H1 (cell line): ENCODE measurements around the gene PIK3R1. TPM values are rescaled to one million over a fixed set of nuclear protein-coding genes. Genes with fewer than 3 reads are reported as not detected.

Experiments used
- CTCF ChIA-PET: fragments of 300-600 bp; sonication (Branson Sonifier 250); formaldehyde crosslinking; loops from one replicate; lab custom pipeline; 2021; ENCODE audit not compliant: partially characterized antibody; lab: Charles Lee
- POLR2A ChIA-PET: fragments of 300-600 bp; sonication (Branson Sonifier 250); formaldehyde crosslinking; loops from one replicate; lab custom pipeline; 2021; ENCODE audit warnings: inconsistent platforms; ENCODE audit not compliant: partially characterized antibody; lab: Charles Lee
- DNase-seq, 2 experiments: peaks; one replicate each; pipeline versions ENCODE4 v3.0.0 to v3.0.0-alpha.2; 2010 to 2022; ENCODE audit warnings: low spot score in 2 of 2, low read depth in 1 of 2, mixed read lengths in 1 of 2
- FAIRE-seq: peaks from 2 replicates; lab custom pipeline; 2011; peaks lifted over from hg19 to GRCh38; lab: Jason Lieb, UNC
- H2AFZ ChIP-seq: 2 replicates; pipeline ENCODE4 v1.8.1; 2012; ENCODE audit warnings: low read length, inconsistent platforms
- H2AK5ac ChIP-seq: 2 replicates; pipeline ENCODE4 v1.6.1; 2013; ENCODE audit warnings: low read depth, low read length
- H2BK120ac ChIP-seq: replicated peaks from 2 replicates; pipeline ENCODE3; 2013; ENCODE audit warnings: low read depth, low read length, inconsistent platforms
- H2BK12ac ChIP-seq: 2 replicates; pipeline ENCODE4 v1.6.1; 2013; ENCODE audit warnings: low read depth, low read length
- H2BK15ac ChIP-seq: 2 replicates; pipeline ENCODE4 v1.6.1; 2013; ENCODE audit warnings: low read length
- H2BK20ac ChIP-seq: 2 replicates; pipeline ENCODE4 v1.6.1; 2013; ENCODE audit warnings: low read length
- H2BK5ac ChIP-seq: 2 replicates; pipeline ENCODE4 v1.6.1; 2013; ENCODE audit warnings: low read depth, low read length
- H3K14ac ChIP-seq: 2 replicates; pipeline ENCODE4 v1.6.1; 2013; ENCODE audit warnings: inconsistent platforms; ENCODE audit not compliant: insufficient read length
- H3K18ac ChIP-seq: 2 replicates; pipeline ENCODE4 v1.6.1; 2013; ENCODE audit warnings: low read length; ENCODE audit errors: extremely low read depth
- H3K23ac ChIP-seq: 2 replicates; pipeline ENCODE4 v1.6.1; 2013; ENCODE audit warnings: inconsistent platforms; ENCODE audit not compliant: insufficient read length
- H3K23me2 ChIP-seq: 2 replicates; pipeline ENCODE4 v1.6.1; 2013; ENCODE audit warnings: low read depth, low read length
- H3K27ac ChIP-seq: 2 replicates; pipeline ENCODE4 v1.6.1; 2011; ENCODE audit warnings: low read depth, low read length, inconsistent platforms
- H3K27me3 ChIP-seq, 4 experiments: replicated peaks in 1 of 4; 1 replicate in 1 of 4; 2 replicates in 3 of 4; pipeline versions ENCODE4 v1.6.1 to v1.8.1; 2011 to 2013; ENCODE audit warnings: low read length in 3 of 4, mild to moderate bottlenecking in 3 of 4, inconsistent platforms in 2 of 4, mixed read lengths in 2 of 4, moderate library complexity in 1 of 4; ENCODE audit not compliant: control insufficient read depth in 3 of 4, insufficient read depth in 3 of 4; ENCODE audit errors: extremely low read depth in 1 of 4
- H3K36me3 ChIP-seq, 4 experiments: 2 replicates each; pipeline versions ENCODE4 v1.6.1 to v1.8.1; 2011 to 2013; ENCODE audit warnings: mild to moderate bottlenecking in 4 of 4, low read length in 3 of 4, moderate library complexity in 2 of 4, control low read depth in 1 of 4, inconsistent platforms in 1 of 4; ENCODE audit not compliant: insufficient read depth in 4 of 4, control insufficient read depth in 2 of 4
- H3K4ac ChIP-seq: replicated peaks from 2 replicates; pipeline ENCODE3; 2013; ENCODE audit warnings: low read length, low read depth, mixed read lengths, inconsistent platforms; ENCODE audit not compliant: insufficient read length
- H3K4me1 ChIP-seq, 4 experiments: replicated peaks in 1 of 4; 1 replicate in 1 of 4; 2 replicates in 3 of 4; pipeline versions ENCODE4 v1.6.1 to v1.8.1; 2011 to 2013; ENCODE audit warnings: low read length in 3 of 4, inconsistent platforms in 2 of 4, mixed read lengths in 1 of 4; ENCODE audit not compliant: insufficient read depth in 4 of 4, control insufficient read depth in 3 of 4
- H3K4me2 ChIP-seq, 2 experiments: 2 replicates each; pipeline versions ENCODE4 v1.6.1 to v1.8.1; 2011 to 2013; ENCODE audit warnings: low read depth in 2 of 2, low read length in 2 of 2, control low read depth in 1 of 2, inconsistent platforms in 1 of 2, mild to moderate bottlenecking in 1 of 2; ENCODE audit not compliant: insufficient read depth in 1 of 2
- H3K4me3 ChIP-seq, 4 experiments: fragments of 200-600, 300-600 bp in 1 of 4; sonication (generic), shearing (Covaris generic), sonication (Bioruptor Twin) in 1 of 4; 2 replicates each; pipeline versions ENCODE4 v1.5.1 to v1.8.1; 2011 to 2016; ENCODE audit warnings: low read length in 4 of 4, low read depth in 3 of 4, control low read depth in 2 of 4, inconsistent platforms in 2 of 4, mild to moderate bottlenecking in 2 of 4, mixed read lengths in 1 of 4, moderate library complexity in 1 of 4; ENCODE audit not compliant: insufficient read depth in 2 of 4; ENCODE audit errors: extremely low read depth in 1 of 4
- H3K56ac ChIP-seq: replicated peaks from 2 replicates; pipeline ENCODE3; 2013; ENCODE audit warnings: low read depth, mild to moderate bottlenecking, mixed read lengths, low read length, inconsistent platforms; ENCODE audit not compliant: insufficient read length
- H3K79me1 ChIP-seq: 2 replicates; pipeline ENCODE4 v1.6.1; 2013; ENCODE audit warnings: low read depth, low read length, control low read depth
- H3K79me2 ChIP-seq, 2 experiments: 2 replicates each; pipeline versions ENCODE4 v1.6.1 to v1.8.1; 2012 to 2013; ENCODE audit warnings: low read length in 2 of 2, mild to moderate bottlenecking in 2 of 2, inconsistent platforms in 1 of 2; ENCODE audit not compliant: insufficient read depth in 2 of 2, control insufficient read depth in 1 of 2
- H3K9ac ChIP-seq, 4 experiments: replicated peaks in 1 of 4; 1 replicate in 1 of 4; 2 replicates in 3 of 4; pipeline versions ENCODE4 v1.6.1 to v1.8.1; 2011 to 2013; ENCODE audit warnings: low read depth in 3 of 4, low read length in 3 of 4, control low read depth in 2 of 4, mild to moderate bottlenecking in 2 of 4, moderate library complexity in 2 of 4, inconsistent platforms in 1 of 4; ENCODE audit errors: extremely low read depth in 1 of 4
- H3K9me3 ChIP-seq, 2 experiments: 2 replicates each; pipeline versions ENCODE4 v1.6.1 to v1.8.1; 2012 to 2013; ENCODE audit warnings: mild to moderate bottlenecking in 2 of 2, moderate library complexity in 2 of 2, control low read depth in 1 of 2, inconsistent platforms in 1 of 2, low read depth in 1 of 2, low read length in 1 of 2, mixed read lengths in 1 of 2; ENCODE audit not compliant: insufficient read depth in 2 of 2
- H4K20me1 ChIP-seq, 2 experiments: replicated peaks in 1 of 2; 2 replicates each; pipeline versions ENCODE3 to v1.8.1; 2011 to 2013; ENCODE audit warnings: inconsistent platforms in 2 of 2, low read length in 2 of 2, mild to moderate bottlenecking in 1 of 2; ENCODE audit not compliant: insufficient read depth in 2 of 2, control insufficient read depth in 1 of 2
- H4K5ac ChIP-seq: 2 replicates; pipeline ENCODE4 v1.6.1; 2013; ENCODE audit warnings: low read length, low read depth, mixed read lengths, inconsistent platforms; ENCODE audit not compliant: insufficient read length
- H4K8ac ChIP-seq: 2 replicates; pipeline ENCODE4 v1.8.0; 2013; ENCODE audit warnings: mild to moderate bottlenecking, moderate library complexity, low read length, inconsistent platforms; ENCODE audit not compliant: insufficient read depth; ENCODE audit errors: extremely low read depth
- H4K91ac ChIP-seq: replicated peaks from 2 replicates; pipeline ENCODE3; 2013; ENCODE audit warnings: low read length, mixed read lengths, inconsistent platforms; ENCODE audit not compliant: insufficient read length
- ASH2L ChIP-seq: fragments of 200-600, 300-600 bp; sonication (generic); IDR thresholded peaks from one replicate; pipeline ENCODE4 v1.7.1; 2017; ENCODE audit warnings: low read length
- EGR1 ChIP-seq: IDR thresholded peaks from 2 replicates; pipeline ENCODE4 v1.6.1; 2011; ENCODE audit warnings: low read depth, low read length, borderline replicate concordance
- JUND ChIP-seq: IDR thresholded peaks from 2 replicates; pipeline ENCODE4 v1.6.1; 2011; ENCODE audit warnings: mild to moderate bottlenecking, improper control_type of control experiment, low read length
- SIN3A ChIP-seq, 2 experiments: IDR thresholded peaks in 1 of 2; conservative IDR thresholded peaks in 1 of 2; 2 replicates each; pipeline ENCODE4 v1.6.1; 2011 to 2012; ENCODE audit warnings: low read length in 2 of 2, improper control_type of control experiment in 1 of 2, low read depth in 1 of 2, mild to moderate bottlenecking in 1 of 2
- WGBS, 2 experiments: shearing (Covaris generic) in 1 of 2; methylation state at CpG; one replicate each; pipeline versions ENCODE4 v1.1.6 to v1.1.7; 2013 to 2015; ENCODE audit warnings: low lambda C conversion rate in 2 of 2, mixed read lengths in 2 of 2, inconsistent platforms in 1 of 2, low coverage in 1 of 2, missing lambda C conversion rate in 1 of 2; ENCODE audit not compliant: insufficient replicate concordance in 2 of 2, insufficient coverage in 1 of 2, insufficient read length in 1 of 2; ENCODE audit errors: extremely low coverage in 1 of 2, missing lambda C conversion rate in 1 of 2; 5-methylcytosine and 5-hydroxymethylcytosine counted together
- polyA plus RNA-seq, 7 experiments: library from polyadenylated mRNA; depleted of rRNA in 3 of 7; stranded (reverse) in 5 of 7; unstranded in 2 of 7; fragments of >200 nt in 5 of 7; fragments of 200-250 nt in 2 of 7; gene quantifications; 1 replicate in 5 of 7; 2 replicates in 1 of 7; 4 replicates in 1 of 7; pipeline versions ENCODE4 v1.2.1 to v1.2.3, GENCODE V29; 2011 to 2013; ENCODE audit warnings: missing spikeins in 2 of 7, mixed read lengths in 2 of 7
- total RNA-seq: library from RNA; stranded (reverse); fragmentation: NEBNext Ultra II Directional; extraction: Animal tissue kit (Norgen Biotek cat#: 25700); gene quantifications from 2 replicates; pipeline ENCODE4 v1.2.1, GENCODE V29; 2021

PIK3R1 gene
- total and polyA plus RNA-seq, 2 of the 8 experiments (the other 6 are each of a cell fraction or from before 2014, with no cell fraction given), result 2.3 to 13.7 TPM

DNA sequence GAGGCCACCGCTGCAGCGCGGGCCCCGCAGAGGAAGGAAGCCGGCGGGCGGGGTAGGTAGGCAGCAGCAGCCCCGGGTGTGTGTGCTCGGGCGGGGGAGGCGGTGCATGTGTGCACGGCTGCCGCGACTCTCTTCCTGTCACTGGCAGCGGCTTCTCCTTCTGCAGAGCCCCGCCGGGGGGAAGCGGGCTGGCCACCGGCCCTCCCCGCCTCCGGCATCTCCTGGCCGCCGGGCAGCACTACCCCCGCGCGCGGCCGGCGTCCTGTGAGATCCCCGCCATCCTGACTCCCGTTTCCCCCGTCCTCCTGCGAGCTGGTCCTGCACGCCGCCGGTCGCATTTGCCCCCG lies 315 bp downstream of the PIK3R1 start:
- POLR2A ChIA-PET, result interaction anchor here (0.7 to 2.2 kb wide), 8 partner anchors 15 to 45 kb away, joined by 3 to 7 read pairs (median 4); no protein-coding TSS in a partner anchor
- H3K79me1 ChIP-seq, result no peaks in the 10 kb centered on the region; the same call in 1 of the 2 replicates
- H3K56ac ChIP-seq, result no peak overlapping the region
- peaks cover 0 to 14% (median 7%) of the 10 kb centered on the region in 4 experiments; a peak in 4 of 7 replicates for H3K27me3 ChIP-seq
- H3K23ac ChIP-seq, result no peak overlapping the region
- no peak overlapping the region for H3K4ac ChIP-seq
- H3K27ac ChIP-seq, result no peak overlapping the region
- H3K4me2 ChIP-seq, result peak overlapping the region; percentile 94 to 99
- peaks cover 6% of the 10 kb centered on the region; the same call in 1 of the 2 replicates for H3K23me2 ChIP-seq
- peaks cover 1 to 4% of the 10 kb centered on the region in 2 experiments; a peak in 3 of 4 replicates for H3K9me3 ChIP-seq
- DNase-seq (no peak), FAIRE-seq (no peak)
- no peak overlapping the region for H2AFZ ChIP-seq
- H2BK5ac ChIP-seq, result no peak overlapping the region
- H4K91ac ChIP-seq, result no peak overlapping the region
- H4K5ac ChIP-seq, result no peak overlapping the region
- peak overlapping the region; percentile 1; the same call in 1 of the 2 replicates for H4K8ac ChIP-seq
- H3K18ac ChIP-seq, result peak overlapping the region; percentile 48
- H3K4me3 ChIP-seq, result peak overlapping the region; percentile 59 to 96 (median 76)
- H3K79me2 ChIP-seq, result peaks cover 0 to 26% of the 10 kb centered on the region in 2 experiments; a peak in 2 of 4 replicates
- WGBS, 2 experiments, result 3% methylated on average over 19 of the region's 38 CpGs; no CpG with 5 or more reads in 1 of the 2 experiments
- no peaks in the 10 kb centered on the region for H3K36me3 ChIP-seq
- H3K14ac ChIP-seq, result no peak overlapping the region
- H4K20me1 ChIP-seq, result peaks cover 0 to 4% of the 10 kb centered on the region in 2 experiments
- no peak overlapping the region for H2BK15ac ChIP-seq
- H2AK5ac ChIP-seq, result no peak overlapping the region
- CTCF ChIA-PET, result interaction anchor here (0.6 to 2.8 kb wide), 8 partner anchors 24 to 980 kb away, joined by 3 to 13 read pairs (median 4); no protein-coding TSS in a partner anchor
- no peak overlapping the region for H2BK20ac ChIP-seq
- no peak overlapping the region for H2BK120ac ChIP-seq
- H3K9ac ChIP-seq, result peak overlapping the region in 2 of 4 experiments; percentile 27 to 44; a peak in 2 of 7 replicates
- TF ChIP-seq SIN3A (conservative IDR thresholded peaks at IDR 0.05 in 1 of 2, IDR thresholded peaks at IDR 0.05 in 1 of 2; ENCODE audit: low read depth in 1 of 2, low read length in 2 of 2), result peak in 1 of 2 experiments; percentile 63; a peak in 1 of 4 replicates
- no peak for TF ChIP-seq EGR1
- peak; percentile 83 for TF ChIP-seq ASH2L
- no peak for TF ChIP-seq JUND
- TF ChIP-seq, all 59 proteins: peak for 2
- Histone ChIP-seq H3K4me1 (peaks cover 0 to 9% (median under 1%) of the 10 kb centered on the region in 4 experiments; a peak in 2 of 7 replicates), H2BK12ac (no peak overlapping the region)
